ENCODE measurements around the gene LGI2. TPM values are rescaled to one million over a fixed set of nuclear protein-coding genes. Genes with fewer than 3 reads are reported as not detected.
"Not testable (repeated sequence)": the region's sequence is repeated elsewhere in the genome, so short reads cannot be mapped to it uniquely, and the experiment has no call there.

Gene LGI2, protein sequence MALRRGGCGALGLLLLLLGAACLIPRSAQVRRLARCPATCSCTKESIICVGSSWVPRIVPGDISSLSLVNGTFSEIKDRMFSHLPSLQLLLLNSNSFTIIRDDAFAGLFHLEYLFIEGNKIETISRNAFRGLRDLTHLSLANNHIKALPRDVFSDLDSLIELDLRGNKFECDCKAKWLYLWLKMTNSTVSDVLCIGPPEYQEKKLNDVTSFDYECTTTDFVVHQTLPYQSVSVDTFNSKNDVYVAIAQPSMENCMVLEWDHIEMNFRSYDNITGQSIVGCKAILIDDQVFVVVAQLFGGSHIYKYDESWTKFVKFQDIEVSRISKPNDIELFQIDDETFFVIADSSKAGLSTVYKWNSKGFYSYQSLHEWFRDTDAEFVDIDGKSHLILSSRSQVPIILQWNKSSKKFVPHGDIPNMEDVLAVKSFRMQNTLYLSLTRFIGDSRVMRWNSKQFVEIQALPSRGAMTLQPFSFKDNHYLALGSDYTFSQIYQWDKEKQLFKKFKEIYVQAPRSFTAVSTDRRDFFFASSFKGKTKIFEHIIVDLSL
- total RNA-seq, result 10 to 100 TPM in 1 of 8 experiments, 1 to 10 TPM in 7; 1.4 to 10.9 (median 7.5) TPM

DNA sequence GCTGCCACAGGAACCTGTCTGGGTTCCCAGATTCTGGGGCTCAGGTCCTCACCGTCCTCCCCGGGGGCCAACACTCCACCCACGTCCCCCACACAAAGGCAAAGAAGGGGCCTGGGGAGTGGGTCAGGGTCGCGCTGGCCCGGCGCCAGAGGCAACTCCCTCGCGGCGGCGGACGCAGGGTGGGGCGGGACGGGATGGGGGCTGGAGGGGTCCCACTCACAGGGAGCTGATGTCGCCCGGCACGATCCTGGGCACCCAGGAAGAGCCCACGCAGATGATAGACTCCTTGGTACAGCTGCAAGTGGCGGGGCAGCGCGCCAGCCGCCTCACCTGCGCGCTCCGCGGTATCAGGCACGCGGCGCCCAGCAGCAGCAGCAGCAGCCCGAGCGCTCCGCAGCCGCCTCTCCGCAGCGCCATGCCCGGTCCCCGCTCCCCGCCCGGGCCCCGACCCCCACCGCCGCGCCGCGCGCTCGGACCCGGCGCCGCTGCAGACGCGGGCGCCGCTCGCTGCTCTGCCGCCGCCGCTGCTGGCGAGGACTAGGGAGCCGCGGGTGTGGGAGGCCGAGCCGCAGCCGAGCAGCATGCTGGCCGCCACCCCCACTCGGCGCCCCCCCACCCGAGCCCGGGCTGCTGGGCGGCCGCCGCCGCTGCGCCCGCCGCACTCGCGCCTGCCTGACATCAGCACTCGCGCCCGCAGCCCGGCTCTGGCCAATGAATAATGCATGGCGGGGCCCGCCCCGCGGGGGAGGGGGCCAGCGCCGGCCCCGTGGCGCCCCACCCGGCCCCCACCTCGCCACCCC lies at the start of gene LGI2:
LGI2 (minus strand) TSS at position 670 of the 800 bp plus-strand sequence; CDS start at position 417, 253 bp downstream.
- WGBS, 10 experiments, result 0% methylated on average over 2 of the region's 92 CpGs; no CpG with 5 or more reads in 9 of the 10 experiments
- in situ Hi-C loops (cut with MboI; ENCODE audit: low pct_unique_long_range_greater_than_20kb in 2 of 9, low sequenced_read_pairs in 9 of 9, unreplicated experiment in 9 of 9), result no loop called here
- Histone ChIP-seq H3K4me3 (peak within 1 kb of the TSS; percentile 41 to 76 (median 58)), H3K27ac (peak within 1 kb of the TSS; percentile 1 to 46), H3K4me1 (replicated peaks in 1 of 2) (peaks cover 25 to 30% of the 10 kb centered on the region in 2 donors)
- ATAC-seq (replicated peaks in 6 of 8), result peak; percentile 87 to 92 (median 90)

DNA sequence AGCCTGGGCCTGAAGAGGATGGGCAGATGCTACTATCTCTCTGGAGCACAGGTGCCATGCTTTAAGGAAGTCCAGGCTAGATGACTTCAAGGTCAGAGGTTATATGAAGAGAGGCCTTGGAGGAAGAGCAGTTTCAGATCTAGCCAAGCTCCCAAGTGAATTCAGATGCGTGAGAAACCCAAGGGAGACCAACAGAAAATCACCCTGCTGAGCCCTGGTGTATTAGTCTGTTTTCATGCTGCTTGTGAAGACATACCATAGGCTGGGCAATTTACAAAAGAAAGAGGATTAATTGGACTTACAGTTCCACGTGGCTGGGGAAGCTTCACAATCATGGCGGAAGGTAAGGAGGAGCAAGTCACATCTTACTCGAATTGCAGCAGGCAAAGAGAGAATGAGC lies 47.8 kb upstream of the LGI2 start:
- 20 to 100% (median 67%) methylated on average over 1 to 4 of the region's 4 CpGs; no CpG with 5 or more reads in 2 of the 10 experiments for WGBS, 10 experiments
- Histone ChIP-seq H3K4me3 (no peak overlapping the region), H3K4me1 (replicated peaks in 1 of 2) (no peaks in the 10 kb centered on the region), H3K27ac (no peak overlapping the region)
- in situ Hi-C loops (cut with MboI; ENCODE audit: low pct_unique_long_range_greater_than_20kb in 2 of 9, low sequenced_read_pairs in 9 of 9, unreplicated experiment in 9 of 9), result no loop called here
- ATAC-seq (replicated peaks in 6 of 8), result no peak

DNA sequence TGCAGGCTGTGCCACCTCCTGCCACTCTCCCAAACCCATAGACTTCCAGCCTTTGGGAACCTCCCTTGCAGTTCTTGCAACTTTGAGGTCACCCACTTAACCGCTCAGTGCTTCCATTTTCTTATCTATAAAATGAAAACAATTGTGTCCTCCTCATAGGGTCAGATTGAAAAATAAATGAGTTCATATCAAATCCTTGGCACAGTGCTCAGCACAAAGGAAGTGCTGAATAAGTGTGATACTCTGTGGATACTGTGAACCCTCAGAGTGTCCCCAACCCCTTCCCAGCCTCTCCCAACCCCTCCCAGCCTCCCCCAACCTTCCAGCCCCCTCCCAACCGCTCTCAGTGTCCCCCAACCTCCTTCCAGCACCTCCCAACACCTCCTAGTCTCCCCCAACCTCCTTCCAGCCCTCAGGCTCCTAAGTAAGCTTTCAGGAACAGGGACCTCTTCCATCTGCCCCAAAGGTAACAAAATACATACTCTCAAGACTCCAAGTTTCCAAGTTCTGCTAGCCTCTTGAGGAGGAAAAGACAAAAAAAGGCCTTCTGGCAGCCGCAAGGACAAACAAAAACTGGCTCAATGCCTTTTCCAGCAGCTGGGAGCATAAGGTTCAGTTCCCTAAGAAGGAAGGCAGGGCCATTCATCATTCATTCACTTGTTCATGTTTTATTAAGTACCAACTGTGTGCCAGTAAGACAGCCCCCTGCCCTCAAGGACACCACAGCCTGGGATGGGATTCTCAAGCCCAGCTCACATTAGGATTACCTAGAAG lies 46.1 kb upstream of the LGI2 start:
- Histone ChIP-seq H3K4me1 (replicated peaks in 1 of 2) (peaks cover 0 to 4% of the 10 kb centered on the region in 2 donors), H3K4me3 (no peak overlapping the region), H3K27ac (no peak overlapping the region)
- in situ Hi-C loops (cut with MboI; ENCODE audit: low pct_unique_long_range_greater_than_20kb in 2 of 9, low sequenced_read_pairs in 9 of 9, unreplicated experiment in 9 of 9), result no loop called here
- ATAC-seq (replicated peaks in 6 of 8), result no peak
- WGBS, 10 experiments, result 50 to 100% (median 70%) methylated on average over 1 of the region's 3 CpGs; no CpG with 5 or more reads in 6 of the 10 experiments

DNA sequence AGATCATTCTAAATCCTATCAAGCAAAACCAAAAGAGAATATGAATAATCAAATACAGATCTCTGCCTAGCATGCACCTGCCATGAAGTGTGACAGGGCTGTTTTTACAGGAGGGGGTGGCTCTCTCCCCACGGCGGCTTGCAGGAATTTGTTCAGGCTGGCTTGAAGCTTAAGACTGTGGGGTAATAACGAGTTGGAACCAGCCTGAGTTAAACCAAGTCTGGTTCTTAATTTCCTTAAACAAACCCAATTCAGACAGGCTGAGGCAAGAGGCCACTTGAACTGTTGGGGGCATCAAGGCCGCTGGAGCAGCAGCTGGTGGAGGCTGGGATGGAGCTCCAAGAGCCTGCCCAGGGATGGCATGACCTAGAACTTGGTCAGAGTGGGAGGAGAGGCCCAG lies 45.1 kb upstream of the LGI2 start:
- peak in 1 of 8 experiments; percentile 21 for ATAC-seq (replicated peaks in 6 of 8)
- H3K27ac ChIP-seq, result no peak overlapping the region
- peaks cover 0 to 4% of the 10 kb centered on the region in 2 donors for H3K4me1 ChIP-seq (replicated peaks in 1 of 2)
- no peak overlapping the region for H3K4me3 ChIP-seq
- 0 to 93% (median 50%) methylated on average over 1 to 3 of the region's 4 CpGs; no CpG with 5 or more reads in 3 of the 10 experiments for WGBS, 10 experiments
- in situ Hi-C loops (cut with MboI; ENCODE audit: low pct_unique_long_range_greater_than_20kb in 2 of 9, low sequenced_read_pairs in 9 of 9, unreplicated experiment in 9 of 9), result no loop called here

DNA sequence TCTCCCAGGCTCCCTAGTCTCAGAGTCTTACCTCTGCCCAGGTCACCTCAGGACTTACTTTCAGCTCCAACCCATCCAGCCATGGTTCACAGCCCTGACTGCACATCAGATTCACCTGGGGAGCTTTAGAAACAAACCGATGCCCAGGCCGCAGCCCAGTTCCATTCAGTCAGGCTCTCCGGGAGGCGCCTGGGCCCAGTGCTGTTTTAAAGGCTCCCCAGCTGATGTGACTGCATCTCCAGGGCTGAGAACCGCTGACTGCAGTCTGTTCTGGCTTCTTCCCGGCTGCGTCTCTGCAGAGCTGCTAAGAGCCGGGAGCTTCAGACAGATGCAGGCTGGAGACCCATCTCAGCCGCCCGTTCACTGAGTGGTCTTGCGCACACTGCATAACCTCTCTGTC lies 44.4 kb upstream of the LGI2 start:
- H3K4me1 ChIP-seq (replicated peaks in 1 of 2), result peaks cover 0 to 4% of the 10 kb centered on the region in 2 donors
- in situ Hi-C loops (cut with MboI; ENCODE audit: low pct_unique_long_range_greater_than_20kb in 2 of 9, low sequenced_read_pairs in 9 of 9, unreplicated experiment in 9 of 9), result no loop called here
- H3K27ac ChIP-seq, result no peak overlapping the region
- 60 to 100% (median 83%) methylated on average over 1 to 9 of the region's 11 CpGs; no CpG with 5 or more reads in 2 of the 10 experiments for WGBS, 10 experiments
- H3K4me3 ChIP-seq, result no peak overlapping the region
- no peak for ATAC-seq (replicated peaks in 6 of 8)

DNA sequence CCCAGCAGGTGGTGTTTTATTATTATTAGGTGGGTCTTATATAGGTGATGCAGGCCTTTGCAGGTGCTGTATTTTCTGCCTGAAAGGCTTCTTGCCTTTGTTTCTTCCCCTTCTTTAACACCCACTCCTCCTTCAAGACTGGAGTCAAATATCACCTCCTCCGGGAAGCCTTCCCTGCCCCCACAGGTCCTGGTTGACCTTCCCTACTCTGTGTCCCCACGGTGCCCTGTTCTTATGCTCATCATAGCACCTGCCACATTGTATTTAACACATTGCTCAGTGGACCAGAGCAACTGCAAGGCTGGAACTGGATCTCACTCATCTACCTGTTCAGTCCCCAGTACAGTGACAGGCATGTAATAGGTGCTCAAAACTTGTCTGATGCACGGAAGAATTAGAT lies 39.8 kb upstream of the LGI2 start:
- WGBS, 10 experiments, result 10 to 81% (median 44%) methylated on average over 1 to 3 of the region's 3 CpGs; no CpG with 5 or more reads in 2 of the 10 experiments
- in situ Hi-C loops (cut with MboI; ENCODE audit: low pct_unique_long_range_greater_than_20kb in 2 of 9, low sequenced_read_pairs in 9 of 9, unreplicated experiment in 9 of 9), result no loop called here
- ATAC-seq (replicated peaks in 6 of 8), result no peak
- H3K27ac ChIP-seq, result no peak overlapping the region
- H3K4me3 ChIP-seq, result no peak overlapping the region
- peaks cover 7 to 23% of the 10 kb centered on the region in 2 donors for H3K4me1 ChIP-seq (replicated peaks in 1 of 2)

DNA sequence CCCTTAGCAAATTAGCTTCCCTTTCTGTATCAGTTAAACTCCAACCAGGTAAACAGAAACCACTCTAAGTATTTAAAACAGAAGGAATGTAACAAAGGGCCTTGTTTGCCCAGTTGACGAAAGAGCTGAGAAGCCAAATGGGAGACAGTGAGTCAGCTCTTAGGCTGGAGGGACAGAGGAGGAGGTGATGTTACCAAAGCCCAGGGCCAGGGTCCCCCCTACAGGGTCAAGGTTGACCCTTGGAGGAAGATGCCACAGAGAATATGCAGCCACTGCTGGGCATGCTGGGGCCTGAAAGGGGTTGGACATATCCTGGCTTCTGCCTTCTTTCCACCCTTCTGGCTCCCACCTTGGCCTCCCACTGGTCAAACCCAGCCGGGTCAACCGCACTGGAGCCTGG lies 38.3 kb upstream of the LGI2 start:
- Histone ChIP-seq H3K4me3 (no peak overlapping the region), H3K27ac (no peak overlapping the region), H3K4me1 (replicated peaks in 1 of 2) (peaks cover 16 to 33% of the 10 kb centered on the region in 2 donors)
- no peak for ATAC-seq (replicated peaks in 6 of 8)
- in situ Hi-C loops (cut with MboI; ENCODE audit: low pct_unique_long_range_greater_than_20kb in 2 of 9, low sequenced_read_pairs in 9 of 9, unreplicated experiment in 9 of 9), result no loop called here
- WGBS, 10 experiments, result 0 to 100% (median 90%) methylated on average over 2 to 3 of the region's 3 CpGs; no CpG with 5 or more reads in 5 of the 10 experiments

DNA sequence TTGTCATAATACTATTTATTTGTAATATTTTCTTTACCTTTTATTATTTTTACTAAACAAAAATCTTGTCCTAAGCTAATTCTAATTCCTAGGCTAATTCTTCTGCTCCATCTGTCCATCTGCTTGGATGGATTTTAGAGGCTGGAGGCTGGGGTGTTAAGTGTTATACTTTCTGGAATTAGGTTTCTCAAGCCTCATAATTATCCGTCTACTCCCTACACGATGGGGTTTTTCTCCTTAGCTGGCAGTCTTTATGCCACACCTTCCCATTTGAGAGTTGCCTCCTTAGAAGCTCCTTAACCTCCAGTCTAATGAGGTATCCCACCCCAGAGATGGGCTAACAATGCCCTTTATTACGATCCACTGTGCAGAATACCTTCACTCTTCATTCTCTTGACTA lies 37.6 kb upstream of the LGI2 start:
- Histone ChIP-seq H3K4me3 (no peak overlapping the region), H3K27ac (no peak overlapping the region), H3K4me1 (replicated peaks in 1 of 2) (peaks cover 16 to 33% of the 10 kb centered on the region in 2 donors)
- in situ Hi-C loops (cut with MboI; ENCODE audit: low pct_unique_long_range_greater_than_20kb in 2 of 9, low sequenced_read_pairs in 9 of 9, unreplicated experiment in 9 of 9), result no loop called here
- ATAC-seq (replicated peaks in 6 of 8), result no peak
- 67 to 100% (median 75%) methylated on average over 2 to 3 of the region's 3 CpGs; no CpG with 5 or more reads in 2 of the 10 experiments for WGBS, 10 experiments

DNA sequence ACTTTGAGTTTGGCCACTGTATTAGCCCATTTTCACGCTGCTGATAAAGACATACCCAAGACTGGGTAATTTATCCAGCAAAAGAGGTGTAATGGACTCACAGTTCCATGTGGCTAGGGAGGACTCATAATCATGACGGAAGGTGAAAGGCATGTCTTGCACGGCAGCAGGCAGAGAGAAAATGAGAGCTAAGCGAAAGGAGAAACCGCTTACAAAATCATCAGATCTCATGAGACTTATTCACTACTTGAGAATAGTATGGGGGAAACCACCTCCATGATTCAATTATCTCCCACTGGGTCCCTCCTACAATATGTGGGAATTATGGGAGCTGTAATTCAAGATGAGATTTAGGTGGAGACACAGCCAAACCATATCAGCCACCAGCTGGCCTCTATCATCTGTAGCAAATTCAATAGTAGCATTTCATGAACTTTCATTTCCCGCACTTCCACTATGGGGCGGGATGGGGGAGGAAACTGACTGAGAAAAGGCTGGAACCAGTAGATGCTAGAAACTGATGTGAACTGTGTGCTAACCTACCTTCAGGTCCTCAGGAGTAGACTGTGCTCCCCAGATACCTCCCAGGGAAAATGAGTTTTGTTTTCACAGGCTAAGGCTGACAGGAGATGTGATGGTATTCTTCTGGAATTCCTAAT lies 35.3 kb upstream of the LGI2 start:
- Histone ChIP-seq H3K4me3 (no peak overlapping the region), H3K4me1 (replicated peaks in 1 of 2) (peaks cover 16 to 29% of the 10 kb centered on the region in 2 donors), H3K27ac (peak overlapping the region in 1 of 2 donors; percentile 23)
- WGBS, 10 experiments, result 66 to 100% (median 79%) methylated on average over 1 to 7 of the region's 7 CpGs; no CpG with 5 or more reads in 2 of the 10 experiments
- peak in 3 of 8 experiments; percentile 3 to 45 (median 8) for ATAC-seq (replicated peaks in 6 of 8)
- in situ Hi-C loops (cut with MboI; ENCODE audit: low pct_unique_long_range_greater_than_20kb in 2 of 9, low sequenced_read_pairs in 9 of 9, unreplicated experiment in 9 of 9), result no loop called here

DNA sequence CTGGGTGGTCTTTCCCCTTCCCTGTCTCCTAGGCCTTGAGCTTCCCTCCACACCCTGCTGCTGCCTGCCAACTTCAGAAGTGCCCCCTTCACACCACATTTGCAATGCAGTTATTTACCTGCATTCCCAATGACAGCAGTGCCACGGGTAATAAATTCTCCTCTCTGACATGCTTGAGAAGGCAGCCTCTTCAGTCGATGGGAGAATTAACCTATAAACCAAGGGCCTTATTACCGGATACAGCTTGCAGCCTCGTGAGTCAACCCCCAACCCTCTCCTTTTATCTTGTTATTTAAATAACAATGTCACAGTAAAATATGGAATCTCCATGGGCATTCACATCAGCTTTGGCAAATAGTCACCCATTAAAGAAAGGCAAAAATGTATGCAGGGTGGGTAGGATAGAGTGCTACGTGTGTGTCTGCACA lies 34.7 kb upstream of the LGI2 start:
- peak overlapping the region in 1 of 2 donors; percentile 23 for H3K27ac ChIP-seq
- no peak overlapping the region for H3K4me3 ChIP-seq
- ATAC-seq (replicated peaks in 6 of 8), result peak in 5 of 8 experiments; percentile 52 to 89 (median 83)
- peaks cover 16 to 30% of the 10 kb centered on the region in 2 donors for H3K4me1 ChIP-seq (replicated peaks in 1 of 2)
- WGBS, 10 experiments, result 0 to 24% (median 8%) methylated on average over 1 to 5 of the region's 5 CpGs; no CpG with 5 or more reads in 1 of the 10 experiments
- in situ Hi-C loops (cut with MboI; ENCODE audit: low pct_unique_long_range_greater_than_20kb in 2 of 9, low sequenced_read_pairs in 9 of 9, unreplicated experiment in 9 of 9), result no loop called here

DNA sequence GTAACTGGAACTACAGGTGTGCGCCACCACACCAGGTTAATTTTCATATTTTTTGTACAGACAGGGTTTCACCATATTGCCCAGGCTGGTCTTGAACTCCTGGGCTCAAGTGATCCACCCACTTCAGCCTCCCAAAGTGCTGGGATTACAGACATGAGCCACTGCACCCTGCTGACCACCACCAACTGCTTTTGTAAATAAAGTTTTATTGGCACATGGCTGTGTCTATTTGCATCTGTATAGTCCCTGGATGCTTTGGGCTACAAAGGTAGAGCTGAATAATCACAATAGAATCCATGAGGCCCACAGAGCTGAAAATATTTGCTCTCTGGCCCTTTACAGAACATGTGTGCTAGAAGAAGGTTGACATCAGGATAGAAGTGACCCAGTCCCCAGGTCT lies 33.7 kb upstream of the LGI2 start:
- in situ Hi-C loops (cut with MboI; ENCODE audit: low pct_unique_long_range_greater_than_20kb in 2 of 9, low sequenced_read_pairs in 9 of 9, unreplicated experiment in 9 of 9); ATAC-seq (replicated peaks in 6 of 8); H3K27ac ChIP-seq; H3K4me3 ChIP-seq: not testable (repeated sequence)
- WGBS, 10 experiments, result 14 to 100% (median 100%) methylated on average over 1 of the region's 1 CpG; no CpG with 5 or more reads in 5 of the 10 experiments
- peaks cover 16 to 29% of the 10 kb centered on the region in 2 donors for H3K4me1 ChIP-seq (replicated peaks in 1 of 2)

DNA sequence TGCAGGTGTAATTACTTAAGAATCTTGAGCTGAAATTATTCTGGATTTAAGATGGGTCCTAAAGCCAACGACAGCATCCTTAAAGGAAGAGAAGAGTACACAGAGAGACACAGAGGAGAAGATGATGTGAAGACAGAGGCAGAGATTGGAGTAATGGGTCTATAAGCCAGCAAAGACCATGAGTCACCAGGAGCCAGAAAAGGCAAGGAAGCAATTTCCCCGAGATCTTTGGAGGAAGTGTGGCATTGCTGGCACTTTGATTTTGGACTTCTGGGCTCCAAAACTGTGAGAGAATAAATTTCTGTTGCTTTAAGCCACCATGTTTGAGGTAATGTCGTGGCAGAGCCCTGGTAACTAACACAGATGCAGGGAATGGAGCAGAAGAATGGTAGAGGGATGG lies 32.4 kb upstream of the LGI2 start:
- in situ Hi-C loops (cut with MboI; ENCODE audit: low pct_unique_long_range_greater_than_20kb in 2 of 9, low sequenced_read_pairs in 9 of 9, unreplicated experiment in 9 of 9), result no loop called here
- ATAC-seq (replicated peaks in 6 of 8), result no peak
- WGBS, 10 experiments, result 0 to 100% (median 70%) methylated on average over 1 to 3 of the region's 3 CpGs; no CpG with 5 or more reads in 1 of the 10 experiments
- Histone ChIP-seq H3K27ac (no peak overlapping the region), H3K4me3 (no peak overlapping the region), H3K4me1 (replicated peaks in 1 of 2) (peaks cover 16 to 24% of the 10 kb centered on the region in 2 donors)
